NT2/D1 (cell line): ENCODE data around the gene HHIP.

Experiments used
- DNase-seq: peaks from one replicate; pipeline ENCODE4 v3.0.0-alpha.2; 2011; ENCODE audit warnings: low read depth, low spot score
- H3K27me3 ChIP-seq: 2 replicates; pipeline ENCODE4 v1.6.0; 2011; ENCODE audit warnings: mild to moderate bottlenecking; ENCODE audit not compliant: insufficient read length, insufficient read depth
- H3K36me3 ChIP-seq: 2 replicates; pipeline ENCODE4 v1.6.1; 2011; ENCODE audit warnings: mild to moderate bottlenecking, low read length, mixed read lengths; ENCODE audit not compliant: insufficient read depth, insufficient read length
- H3K4me1 ChIP-seq: 2 replicates; pipeline ENCODE4 v1.5.1; 2011; ENCODE audit not compliant: insufficient read depth, insufficient read length
- H3K4me3 ChIP-seq: 2 replicates; pipeline ENCODE4 v1.5.1; 2011; ENCODE audit warnings: low read depth; ENCODE audit not compliant: insufficient read length
- H3K9ac ChIP-seq: 2 replicates; pipeline ENCODE4 v1.6.0; 2011; ENCODE audit warnings: low read depth; ENCODE audit not compliant: insufficient read length
- H3K9me3 ChIP-seq: 2 replicates; pipeline ENCODE4 v1.5.1; 2011; ENCODE audit warnings: mild to moderate bottlenecking, low read length; ENCODE audit not compliant: insufficient read depth
- SUZ12 ChIP-seq: IDR thresholded peaks from 2 replicates; pipeline ENCODE4 v1.6.1; 2011; ENCODE audit not compliant: insufficient read length, insufficient read depth; ENCODE audit errors: extremely low read depth
- YY1 ChIP-seq: IDR thresholded peaks from 2 replicates; pipeline ENCODE4 v1.6.1; 2011; ENCODE audit not compliant: insufficient read length, insufficient read depth
- ZNF274 ChIP-seq: IDR thresholded peaks from 2 replicates; pipeline ENCODE4 v1.6.1; 2011; ENCODE audit warnings: mild to moderate bottlenecking, low read depth, low read length

HHIP gene

DNA sequence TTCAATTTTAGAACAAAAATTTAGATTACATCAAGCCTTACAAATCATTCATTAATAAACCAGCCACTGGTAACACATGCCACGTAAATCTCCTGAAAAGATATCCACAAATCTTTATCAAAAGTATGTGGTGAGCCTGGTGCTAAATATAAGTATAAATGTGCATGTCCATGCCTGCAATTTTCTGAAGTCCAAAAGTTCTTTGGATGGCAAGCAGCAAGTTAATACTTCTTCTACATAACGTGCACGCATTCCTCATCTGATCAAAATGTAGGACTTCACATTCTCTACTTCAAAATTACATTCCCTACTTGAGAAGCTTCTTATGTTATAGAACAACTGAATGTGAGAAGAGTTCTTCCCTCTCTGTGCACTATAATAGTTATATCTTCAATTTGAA is 49.8 kb downstream of the HHIP start:
- TF ChIP-seq YY1, result no peak
- H3K4me1 ChIP-seq, result no peaks in the 10 kb centered on the region

GRCh38 chr4:144696376-144696775 is 50.4 kb downstream of the HHIP start:
- Histone ChIP-seq H3K9me3 (no peaks in the 10 kb centered on the region), H3K4me1 (no peaks in the 10 kb centered on the region), H3K9ac (no peak overlapping the region), H3K36me3 (no peaks in the 10 kb centered on the region), H3K4me3 (no peak overlapping the region), H3K27me3 (no peaks in the 10 kb centered on the region)
- TF ChIP-seq SUZ12, result no peak
- no peak for TF ChIP-seq YY1
- no peak for TF ChIP-seq ZNF274
- no peak for DNase-seq

More for the DNA sequence above, 49.8 kb downstream of the HHIP start:
- Histone ChIP-seq H3K4me3 (no peak overlapping the region), H3K36me3 (no peaks in the 10 kb centered on the region), H3K9me3 (no peaks in the 10 kb centered on the region), H3K9ac (no peak overlapping the region), H3K27me3 (no peaks in the 10 kb centered on the region)
- no peak for DNase-seq

DNA sequence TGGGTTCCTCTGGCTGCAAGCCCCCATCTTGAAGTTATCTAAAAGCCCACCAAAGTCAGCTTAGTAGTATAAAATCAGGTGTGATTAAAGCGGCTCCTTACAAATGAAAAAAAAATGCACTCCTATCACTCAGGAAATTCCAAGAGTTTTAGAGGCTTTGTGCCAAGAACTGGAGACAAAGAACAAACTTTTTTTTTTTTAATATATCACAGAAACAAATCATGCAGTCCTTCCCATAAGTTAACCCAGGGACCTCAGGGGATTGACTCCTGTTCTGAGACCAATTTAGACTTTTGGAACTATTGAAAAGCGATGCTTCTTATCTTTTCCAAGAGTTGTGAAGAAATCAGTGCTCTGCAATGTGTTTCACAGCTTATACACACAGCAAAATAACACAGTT is 53.6 kb downstream of the HHIP start:
- TF ChIP-seq SUZ12, result no peak
- no peak for TF ChIP-seq YY1
- TF ChIP-seq ZNF274, result no peak
- no peak overlapping the region for H3K9ac ChIP-seq
- H3K27me3 ChIP-seq, result no peaks in the 10 kb centered on the region
- H3K4me3 ChIP-seq, result no peak overlapping the region
- DNase-seq, result no peak
- no peaks in the 10 kb centered on the region for H3K9me3 ChIP-seq
- no peaks in the 10 kb centered on the region for H3K36me3 ChIP-seq
- H3K4me1 ChIP-seq, result no peaks in the 10 kb centered on the region

GRCh38 chr4:144701683-144702233 is 55.8 kb downstream of the HHIP start:
- TF ChIP-seq YY1 (no peak), ZNF274 (no peak), SUZ12 (no peak)
- Histone ChIP-seq H3K9me3 (no peaks in the 10 kb centered on the region), H3K27me3 (no peaks in the 10 kb centered on the region)

DNA sequence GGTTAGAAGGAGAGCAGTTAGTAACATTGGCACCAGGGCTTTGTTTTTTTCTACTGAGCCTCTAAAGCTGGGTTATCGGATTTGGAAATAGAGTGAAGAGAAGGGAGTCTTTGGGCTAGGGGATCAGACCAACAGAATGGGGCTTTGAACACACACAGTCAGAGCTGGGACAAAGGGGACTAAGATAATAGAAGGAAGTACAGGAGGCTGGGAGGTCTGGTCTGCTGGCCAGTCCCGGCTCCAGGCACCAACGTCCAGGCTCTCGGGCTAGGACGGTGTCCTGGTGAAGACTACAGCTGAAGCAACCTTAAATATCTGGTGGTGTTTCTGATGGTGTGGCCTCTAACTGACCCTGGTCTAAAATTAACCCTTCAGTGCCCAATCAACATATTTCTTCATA is 57.5 kb downstream of the HHIP start:
- H3K9ac ChIP-seq, result no peak overlapping the region
- H3K4me1 ChIP-seq, result no peaks in the 10 kb centered on the region
- DNase-seq, result no peak
- H3K27me3 ChIP-seq, result no peaks in the 10 kb centered on the region
- H3K4me3 ChIP-seq, result no peak overlapping the region
- no peaks in the 10 kb centered on the region for H3K9me3 ChIP-seq
- no peak for TF ChIP-seq SUZ12
- no peak for TF ChIP-seq YY1
- TF ChIP-seq ZNF274, result no peak
- H3K36me3 ChIP-seq, result no peaks in the 10 kb centered on the region

More at GRCh38 chr4:144701683-144702233, 55.8 kb downstream of the HHIP start:
- Histone ChIP-seq H3K4me1 (no peaks in the 10 kb centered on the region), H3K36me3 (no peaks in the 10 kb centered on the region), H3K4me3 (no peak overlapping the region), H3K9ac (no peak overlapping the region)
- DNase-seq, result no peak

DNA sequence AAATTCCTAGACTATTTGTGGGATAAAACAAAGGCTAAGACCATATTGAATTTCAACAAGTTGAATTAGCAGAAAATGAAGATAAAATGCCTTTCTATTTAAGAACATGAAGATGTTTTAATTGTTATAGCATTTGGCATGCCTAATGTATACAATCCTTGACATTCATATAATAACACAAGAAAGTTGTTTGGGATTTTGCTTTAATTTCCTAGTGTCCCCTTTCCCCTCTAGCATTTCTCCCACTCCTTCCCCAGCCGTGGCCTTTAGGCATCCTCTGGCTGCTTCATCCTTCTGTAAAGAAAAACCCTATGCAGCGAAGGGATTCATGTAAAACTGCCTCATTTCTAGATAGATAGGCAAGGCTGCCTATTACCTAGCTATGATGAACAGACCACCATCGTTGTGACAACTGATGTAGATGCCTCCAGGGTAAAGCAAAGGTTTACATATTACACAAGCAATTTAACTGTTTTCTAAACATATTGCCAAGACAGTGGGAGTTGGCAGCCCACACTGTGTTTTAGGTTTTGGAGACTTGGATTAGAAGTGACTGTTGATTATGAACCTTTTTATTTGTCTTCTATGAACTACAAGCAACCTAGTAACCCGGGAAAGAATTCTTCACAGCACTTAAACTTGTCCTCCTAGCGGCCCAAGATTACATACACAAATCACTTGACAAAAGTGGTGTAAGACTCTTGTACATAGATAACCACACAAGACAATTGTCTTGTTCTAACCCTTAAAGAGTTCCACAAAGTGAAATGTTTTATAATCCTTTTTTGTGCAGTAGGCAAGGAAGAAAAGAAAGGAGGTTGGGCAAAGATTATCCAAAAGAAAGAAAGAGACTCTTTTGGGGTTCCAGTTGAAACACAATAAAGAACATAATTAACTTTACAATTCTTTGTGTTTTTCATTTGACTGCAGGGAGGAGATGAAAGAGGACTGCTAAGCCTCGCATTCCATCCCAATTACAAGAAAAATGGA is 59.9 kb downstream of the HHIP start:
- Histone ChIP-seq H3K27me3 (no peaks in the 10 kb centered on the region), H3K36me3 (no peaks in the 10 kb centered on the region), H3K4me3 (no peak overlapping the region), H3K9ac (no peak overlapping the region), H3K4me1 (no peaks in the 10 kb centered on the region), H3K9me3 (no peaks in the 10 kb centered on the region)
- DNase-seq, result no peak
- TF ChIP-seq YY1, result no peak
- no peak for TF ChIP-seq ZNF274
- TF ChIP-seq SUZ12, result no peak

GRCh38 chr4:144709159-144709558 is 63.2 kb downstream of the HHIP start:
- TF ChIP-seq ZNF274 (no peak), SUZ12 (no peak), YY1 (no peak)

More at GRCh38 chr4:144709159-144709558, 63.2 kb downstream of the HHIP start:
- Histone ChIP-seq H3K27me3 (no peaks in the 10 kb centered on the region), H3K4me3 (no peak overlapping the region), H3K9ac (no peak overlapping the region), H3K36me3 (no peaks in the 10 kb centered on the region), H3K9me3 (no peaks in the 10 kb centered on the region), H3K4me1 (no peaks in the 10 kb centered on the region)
- DNase-seq, result peak; percentile 20
